Endothelial cell of umbilical vein (primary cell): ENCODE measurements around the gene GRM8. TPM values are rescaled to one million over a fixed set of nuclear protein-coding genes. Genes with fewer than 3 reads are reported as not detected.

ENCODE experiments used
- BruUV-seq: library from RNA; stranded (reverse); fragments of 400-500 nt; replicated peaks from 2 replicates; lab custom pipeline; 2021; lab: Mats Ljungman, UMichigan
- CTCF ChIA-PET: fragments of 300-600, 350-600 bp; sonication (Branson Sonifier 250); formaldehyde crosslinking; loops from one replicate; lab custom pipeline; 2021; ENCODE audit warnings: antibody characterized with exemption, inconsistent platforms; lab: Charles Lee
- POLR2A ChIA-PET: fragments of 300-600, 350-600 bp; sonication (Branson Sonifier 250); formaldehyde crosslinking; loops from one replicate; lab custom pipeline; 2021; ENCODE audit warnings: antibody characterized with exemption, inconsistent platforms; lab: Charles Lee
- DNase-seq: peaks from one replicate; pipeline ENCODE4 v3.0.0-alpha.2; 2011; ENCODE audit warnings: low read depth, low spot score
- FAIRE-seq: peaks from 2 replicates; lab custom pipeline; 2011; peaks lifted over from hg19 to GRCh38; lab: Jason Lieb, UNC
- H2AFZ ChIP-seq: 2 replicates; pipeline ENCODE4 v1.6.0; 2012; ENCODE audit warnings: low read depth, low read length, control low read depth, inconsistent platforms
- H3K27ac ChIP-seq: 2 replicates; pipeline ENCODE4 v1.5.1; 2011; ENCODE audit warnings: low read depth, mild to moderate bottlenecking, control low read depth, low read length, moderate library complexity; ENCODE audit not compliant: insufficient read depth
- H3K27me3 ChIP-seq, 2 experiments: 2 replicates each; pipeline versions ENCODE4 v1.6.0 to v1.6.1; 2011; ENCODE audit warnings: low read length in 2 of 2, mixed read lengths in 1 of 2; ENCODE audit not compliant: control insufficient read depth in 2 of 2, insufficient read depth in 2 of 2
- H3K36me3 ChIP-seq, 2 experiments: 2 replicates in 1 of 2; 3 replicates in 1 of 2; pipeline ENCODE4 v1.5.1; 2011; ENCODE audit warnings: low read length in 2 of 2, mild to moderate bottlenecking in 1 of 2, moderate library complexity in 1 of 2; ENCODE audit not compliant: control insufficient read depth in 2 of 2, insufficient read depth in 2 of 2; ENCODE audit errors: extremely low read depth in 1 of 2
- H3K4me1 ChIP-seq: 3 replicates; pipeline ENCODE4 v1.5.1; 2011; ENCODE audit warnings: mild to moderate bottlenecking, low read length; ENCODE audit not compliant: control insufficient read depth, insufficient read depth; ENCODE audit errors: extremely low read depth
- H3K4me2 ChIP-seq: 2 replicates; pipeline ENCODE4 v1.6.1; 2011; ENCODE audit warnings: low read length, control low read depth, mixed read lengths; ENCODE audit not compliant: insufficient read depth
- H3K4me3 ChIP-seq, 3 experiments: fragments of 200-600 bp in 1 of 3; sonication (generic), shearing (Covaris generic) in 1 of 3; replicated peaks in 1 of 3; 2 replicates each; pipeline ENCODE4 v1.5.1; 2011 to 2016; ENCODE audit warnings: control low read depth in 3 of 3, low read length in 3 of 3, mild to moderate bottlenecking in 2 of 3, inconsistent platforms in 1 of 3, low read depth in 1 of 3, moderate library complexity in 1 of 3; ENCODE audit not compliant: insufficient read depth in 1 of 3
- H3K79me2 ChIP-seq: 2 replicates; pipeline ENCODE4 v1.6.0; 2012; ENCODE audit warnings: low read length, inconsistent platforms; ENCODE audit not compliant: control insufficient read depth, insufficient read depth
- H3K9ac ChIP-seq: replicated peaks from 2 replicates; pipeline ENCODE3; 2011; ENCODE audit warnings: low read length, control low read depth; ENCODE audit not compliant: insufficient read depth; ENCODE audit errors: extremely low read depth
- H3K9me1 ChIP-seq: replicated peaks from 3 replicates; pipeline ENCODE4 v1.6.0; 2011; ENCODE audit warnings: mild to moderate bottlenecking, low read length; ENCODE audit not compliant: control insufficient read depth, insufficient read depth; ENCODE audit errors: extremely low read depth
- H3K9me3 ChIP-seq: replicated peaks from 2 replicates; pipeline ENCODE4 v1.5.1; 2012; ENCODE audit warnings: low read length, inconsistent platforms; ENCODE audit not compliant: control insufficient read depth, insufficient read depth
- H4K20me1 ChIP-seq: replicated peaks from 2 replicates; pipeline ENCODE3; 2011; ENCODE audit warnings: mild to moderate bottlenecking, low read length; ENCODE audit not compliant: control insufficient read depth, insufficient read depth; ENCODE audit errors: extremely low read depth
- EZH2 ChIP-seq: IDR thresholded peaks from 2 replicates; pipeline ENCODE4 v1.6.1; 2012; ENCODE audit warnings: borderline replicate concordance, low read depth, mild to moderate bottlenecking, moderate library complexity, low read length, inconsistent platforms; ENCODE audit not compliant: severe bottlenecking
- FOS ChIP-seq: IDR thresholded peaks from 2 replicates; pipeline ENCODE4 v1.6.1; 2011; ENCODE audit warnings: mild to moderate bottlenecking, low read length, moderate library complexity, borderline replicate concordance; ENCODE audit not compliant: insufficient read depth
- GATA2 ChIP-seq: IDR thresholded peaks from 2 replicates; pipeline ENCODE4 v1.7.0; 2011; ENCODE audit warnings: low read depth, mild to moderate bottlenecking, moderate library complexity, mixed read lengths, low read length; ENCODE audit not compliant: insufficient read length, insufficient read depth
- JUN ChIP-seq: IDR thresholded peaks from 2 replicates; pipeline ENCODE4 v1.6.1; 2011; ENCODE audit warnings: borderline replicate concordance, low read depth; ENCODE audit not compliant: insufficient read length, insufficient read depth
- MYC ChIP-seq: IDR thresholded peaks from one replicate; pipeline ENCODE4 v1.6.1; 2011; ENCODE audit warnings: mild to moderate bottlenecking, low read depth, low read length
- POLR2A ChIP-seq: IDR thresholded peaks from 2 replicates; pipeline ENCODE4 v1.6.1; 2012; ENCODE audit warnings: low read depth, mild to moderate bottlenecking, control low read depth, low read length
- dilution Hi-C: fragments of 300-500 bp; cut with MboI; formaldehyde crosslinking; loops from one replicate; pipeline ENCODE4 v1.15.0; 2019; ENCODE audit warnings: low sequenced_read_pairs; ENCODE audit not compliant: extremely low pct_ligation_motif_present
- intact Hi-C: fragments of 100-400 bp; cut with micrococcal nuclease; formaldehyde crosslinking; loops from one replicate; pipeline ENCODE4 v1.10.0; 2022
- polyA plus RNA-seq, 4 experiments: library from polyadenylated mRNA; depleted of rRNA in 3 of 4; stranded (reverse) in 3 of 4; unstranded in 1 of 4; fragments of >200 nt; gene quantifications; 2 replicates each; pipeline versions ENCODE4 v1.2.1 to v1.2.3, GENCODE V29; 2011 to 2012; ENCODE audit warnings: missing spikeins in 1 of 4
- total RNA-seq: library from RNA; stranded (reverse); gene quantifications from 2 replicates; pipeline ENCODE4 v1.2.3, GENCODE V29; 2021
- TF ChIP-seq, protein P1 (sequence below), 2 donors: IDR thresholded peaks; 1 replicate in 1 of 2; 2 replicates in 1 of 2; pipeline ENCODE4 v1.5.1; 2011; ENCODE audit warnings: low read length in 2 of 2, mild to moderate bottlenecking in 2 of 2, moderate library complexity in 2 of 2, control low read depth in 1 of 2, inconsistent platforms in 1 of 2, low read depth in 1 of 2; ENCODE audit not compliant: insufficient read depth in 1 of 2; ENCODE audit errors: extremely low read depth in 1 of 2
- TF ChIP-seq, protein P2 (sequence below): IDR thresholded peaks from 2 replicates; pipeline ENCODE4 v1.6.1; 2011; ENCODE audit not compliant: insufficient read depth, insufficient read length

Gene GRM8
- total and polyA plus RNA-seq, 2 donors (not counting 3 experiments of a cell fraction or from before 2014, with no cell fraction given) = not detected

DNA sequence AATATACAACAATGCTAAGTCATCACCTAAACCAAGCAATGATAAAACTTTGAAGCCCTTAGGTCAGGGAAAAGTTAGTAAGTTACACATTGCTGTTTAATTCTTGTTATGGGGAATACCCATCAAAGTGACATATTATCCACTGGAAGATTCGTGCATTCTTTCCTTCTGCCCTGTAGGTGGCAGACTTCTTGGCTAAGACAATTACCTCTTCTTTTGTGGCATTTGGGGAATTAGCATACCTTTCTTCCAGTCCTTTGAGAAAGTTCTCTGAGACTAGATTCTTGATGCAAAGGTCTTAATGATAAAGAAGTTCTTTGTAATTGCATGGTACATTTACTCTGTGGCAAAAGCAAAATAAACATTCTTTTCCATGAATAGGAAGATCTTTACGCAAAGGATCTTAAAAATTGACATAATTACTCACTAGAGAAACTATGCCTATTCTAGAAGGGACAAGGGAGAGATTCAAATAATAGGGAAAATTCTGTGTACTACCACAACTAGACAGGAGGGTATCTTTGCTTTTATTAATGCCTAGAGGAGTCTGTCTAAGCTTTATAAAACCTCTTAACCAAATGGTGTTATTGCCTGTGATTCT is 395.9 kb downstream of the GRM8 start:
- H3K27me3 ChIP-seq = no peaks in the 10 kb centered on the region
- DNase-seq = peak; percentile 4
- H3K9me1 ChIP-seq = no peaks in the 10 kb centered on the region
- no peaks in the 10 kb centered on the region for H3K36me3 ChIP-seq
- POLR2A ChIA-PET = no interaction called here
- no peak overlapping the region for H2AFZ ChIP-seq
- no peak overlapping the region for H3K27ac ChIP-seq
- no peak for FAIRE-seq
- no TSS peak for BruUV-seq
- no peaks in the 10 kb centered on the region for H3K4me1 ChIP-seq
- no peaks in the 10 kb centered on the region for H3K79me2 ChIP-seq
- intact Hi-C loops = loop anchor here (2.0 kb wide), 1 partner anchor 396 kb away; the partner anchor contains the start of gene GRM8
- dilution Hi-C loops = no loop called here
- no peak overlapping the region for H3K9ac ChIP-seq
- H3K4me3 ChIP-seq = no peak overlapping the region
- no peak overlapping the region for H3K4me2 ChIP-seq
- CTCF ChIA-PET = no interaction called here
- no peaks in the 10 kb centered on the region for H3K9me3 ChIP-seq
- TF ChIP-seq POLR2A (no peak), GATA2 (no peak), JUN (no peak), EZH2 (no peak)
- TF ChIP-seq, protein P1, sequence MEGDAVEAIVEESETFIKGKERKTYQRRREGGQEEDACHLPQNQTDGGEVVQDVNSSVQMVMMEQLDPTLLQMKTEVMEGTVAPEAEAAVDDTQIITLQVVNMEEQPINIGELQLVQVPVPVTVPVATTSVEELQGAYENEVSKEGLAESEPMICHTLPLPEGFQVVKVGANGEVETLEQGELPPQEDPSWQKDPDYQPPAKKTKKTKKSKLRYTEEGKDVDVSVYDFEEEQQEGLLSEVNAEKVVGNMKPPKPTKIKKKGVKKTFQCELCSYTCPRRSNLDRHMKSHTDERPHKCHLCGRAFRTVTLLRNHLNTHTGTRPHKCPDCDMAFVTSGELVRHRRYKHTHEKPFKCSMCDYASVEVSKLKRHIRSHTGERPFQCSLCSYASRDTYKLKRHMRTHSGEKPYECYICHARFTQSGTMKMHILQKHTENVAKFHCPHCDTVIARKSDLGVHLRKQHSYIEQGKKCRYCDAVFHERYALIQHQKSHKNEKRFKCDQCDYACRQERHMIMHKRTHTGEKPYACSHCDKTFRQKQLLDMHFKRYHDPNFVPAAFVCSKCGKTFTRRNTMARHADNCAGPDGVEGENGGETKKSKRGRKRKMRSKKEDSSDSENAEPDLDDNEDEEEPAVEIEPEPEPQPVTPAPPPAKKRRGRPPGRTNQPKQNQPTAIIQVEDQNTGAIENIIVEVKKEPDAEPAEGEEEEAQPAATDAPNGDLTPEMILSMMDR (IDR thresholded peaks at IDR 0.05; ENCODE audit: extremely low read depth in 1 of 2, insufficient read depth in 1 of 2, low read depth in 1 of 2, low read length in 2 of 2) = peak; percentile 37 to 42
- no peaks in the 10 kb centered on the region for H4K20me1 ChIP-seq

GRCh38 chr7:126845331-126845730 is 407.4 kb downstream of the GRM8 start:
- no TSS peak for BruUV-seq
- Histone ChIP-seq H3K9me3 (no peaks in the 10 kb centered on the region), H3K9me1 (no peaks in the 10 kb centered on the region), H2AFZ (no peak overlapping the region), H3K4me2 (peak overlapping the region; percentile 22), H4K20me1 (no peaks in the 10 kb centered on the region), H3K36me3 (no peaks in the 10 kb centered on the region), H3K4me1 (no peaks in the 10 kb centered on the region), H3K9ac (no peak overlapping the region), H3K4me3 (no peak overlapping the region), H3K27ac (no peak overlapping the region), H3K27me3 (no peaks in the 10 kb centered on the region), H3K79me2 (no peaks in the 10 kb centered on the region)
- CTCF ChIA-PET = no interaction called here
- TF ChIP-seq JUN (no peak), GATA2 (peak; percentile 56), FOS (peak; percentile 53), MYC (no peak)
- TF ChIP-seq, protein P2, sequence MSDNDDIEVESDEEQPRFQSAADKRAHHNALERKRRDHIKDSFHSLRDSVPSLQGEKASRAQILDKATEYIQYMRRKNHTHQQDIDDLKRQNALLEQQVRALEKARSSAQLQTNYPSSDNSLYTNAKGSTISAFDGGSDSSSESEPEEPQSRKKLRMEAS = no peak
- FAIRE-seq (no peak), DNase-seq (peak; percentile 6)
- intact Hi-C loops = no loop called here
- dilution Hi-C loops = no loop called here
- POLR2A ChIA-PET = no interaction called here
